HepG2 (cell line): Measurements from ENCODE around the gene UTS2R. TPM values are rescaled to one million over a fixed set of nuclear protein-coding genes. Genes with fewer than 3 reads are reported as not detected.

Source experiments
- ATAC-seq: fragments of 200-7000 bp; cut with Tn5 transposase; 3 replicates; pipeline ENCODE4 v1.9.1; 2020; ENCODE audit warnings: mild to moderate bottlenecking, moderate library complexity
- BruUV-seq: library from RNA; stranded (reverse); fragments of 400-500 nt; replicated peaks from 2 replicates; lab custom pipeline; 2021; lab: Mats Ljungman, UMichigan
- CTCF ChIA-PET: fragments of 300-600 bp; formaldehyde crosslinking; extraction: SDS; loops from one replicate; lab custom pipeline; 2021; ENCODE audit warnings: low total read pairs, inconsistent platforms, low intra/inter-chr PET ratio; lab: Yijun Ruan, JAX
- POLR2A ChIA-PET: fragments of 350-600 bp; sonication (Branson Sonifier 250); formaldehyde crosslinking; loops from one replicate; lab custom pipeline; 2020; ENCODE audit warnings: antibody characterized with exemption, inconsistent platforms; lab: Yijun Ruan, JAX
- DNase-seq: peaks from one replicate; pipeline ENCODE4 v3.0.0-alpha.2; 2015; ENCODE audit warnings: low spot score
- FAIRE-seq: peaks from 3 replicates; lab custom pipeline; 2011; peaks lifted over from hg19 to GRCh38; lab: Jason Lieb, UNC
- H2AFZ ChIP-seq: one replicate; pipeline ENCODE4 v1.6.1; 2011; ENCODE audit warnings: low read length, inconsistent platforms
- H3K27ac ChIP-seq: fragments of 300-600 bp; 3 replicates; pipeline ENCODE4 v1.8.0; 2011; ENCODE audit warnings: mixed run types, mild to moderate bottlenecking, mixed read lengths, low read length, inconsistent platforms; ENCODE audit not compliant: insufficient read depth; ENCODE audit errors: extremely low read length
- H3K27me3 ChIP-seq, 2 experiments: fragments of 200-600 bp in 1 of 2; 2 replicates in 1 of 2; 3 replicates in 1 of 2; pipeline versions ENCODE4 v1.6.0 to v1.8.0; 2011; ENCODE audit warnings: low read length in 2 of 2, mild to moderate bottlenecking in 2 of 2, moderate library complexity in 2 of 2, inconsistent platforms in 1 of 2; ENCODE audit not compliant: insufficient read depth in 2 of 2, control insufficient read depth in 1 of 2
- H3K36me3 ChIP-seq, 2 experiments: fragments of 200-600 bp in 1 of 2; replicated peaks in 1 of 2; 2 replicates in 1 of 2; 3 replicates in 1 of 2; pipeline versions ENCODE4 v1.5.1 to v1.8.0; 2011; ENCODE audit warnings: low read length in 2 of 2, inconsistent platforms in 1 of 2; ENCODE audit not compliant: insufficient read depth in 2 of 2, control insufficient read depth in 1 of 2
- H3K4me1 ChIP-seq: 2 replicates; pipeline ENCODE4 v1.5.1; 2012; ENCODE audit warnings: low read length, inconsistent platforms; ENCODE audit not compliant: insufficient read depth
- H3K4me2 ChIP-seq: 2 replicates; pipeline ENCODE4 v1.6.0; 2011; ENCODE audit warnings: low read depth, low read length, inconsistent platforms
- H3K4me3 ChIP-seq, 3 experiments: fragments of 200-600 bp in 1 of 3; sonication (generic), shearing (Covaris generic) in 1 of 3; replicated peaks in 1 of 3; 2 replicates each; pipeline ENCODE4 v1.5.1; 2011 to 2016; ENCODE audit warnings: low read length in 3 of 3, inconsistent platforms in 2 of 3, low read depth in 2 of 3, mild to moderate bottlenecking in 2 of 3, control low read depth in 1 of 3, mixed read lengths in 1 of 3; ENCODE audit not compliant: insufficient read depth in 1 of 3
- H3K79me2 ChIP-seq: one replicate; pipeline ENCODE4 v1.6.1; 2011; ENCODE audit warnings: low read length, inconsistent platforms; ENCODE audit not compliant: insufficient read depth
- H3K9ac ChIP-seq: 2 replicates; pipeline ENCODE4 v1.6.0; 2011; ENCODE audit warnings: mild to moderate bottlenecking, low read depth, low read length, inconsistent platforms; ENCODE audit not compliant: insufficient read depth
- H3K9me3 ChIP-seq: 2 replicates; pipeline ENCODE4 v1.5.1; 2012; ENCODE audit warnings: mild to moderate bottlenecking, low read length
- H4K20me1 ChIP-seq: 2 replicates; pipeline ENCODE4 v1.6.0; 2011; ENCODE audit warnings: inconsistent platforms, mild to moderate bottlenecking, low read length, moderate library complexity; ENCODE audit not compliant: insufficient read depth
- DMAP1 ChIP-seq: IDR thresholded peaks from 2 replicates; pipeline ENCODE4 v1.6.1; 2016
- EP300 ChIP-seq, 3 experiments: sonication (generic) in 1 of 3; formaldehyde crosslinking in 1 of 3; IDR thresholded peaks; 2 replicates each; pipeline versions ENCODE4 v1.5.1 to v1.6.1; 2011 to 2020; ENCODE audit warnings: low read depth in 2 of 3, low read length in 2 of 3, borderline replicate concordance in 1 of 3, improper control_type of control experiment in 1 of 3, mild to moderate bottlenecking in 1 of 3, missing genetic modification reagents in 1 of 3, moderate library complexity in 1 of 3
- HES4 ChIP-seq: sonication (generic); formaldehyde crosslinking; IDR thresholded peaks from 2 replicates; pipeline ENCODE4 v1.9.0; 2021; ENCODE audit warnings: mild to moderate bottlenecking, missing genetic modification reagents, borderline replicate concordance
- KLF16 ChIP-seq, 2 experiments: sonication (generic) in 1 of 2; formaldehyde crosslinking in 1 of 2; IDR thresholded peaks; 2 replicates each; pipeline versions ENCODE4 v1.6.1 to v1.8.0; 2016 to 2023; ENCODE audit warnings: missing genetic modification reagents in 2 of 2, missing compliant biosample characterization in 1 of 2
- MED1 ChIP-seq: sonication (generic); formaldehyde crosslinking; IDR thresholded peaks from 2 replicates; pipeline ENCODE4 v1.4.0; 2020; ENCODE audit warnings: missing genetic modification reagents
- POLR2A ChIP-seq, 2 experiments: IDR thresholded peaks; 2 replicates each; pipeline ENCODE4 v1.6.1; 2011; ENCODE audit warnings: low read depth in 2 of 2, low read length in 2 of 2, mild to moderate bottlenecking in 1 of 2, moderate library complexity in 1 of 2; ENCODE audit not compliant: insufficient read depth in 1 of 2
- RFX3 ChIP-seq: IDR thresholded peaks from 2 replicates; pipeline ENCODE4 v1.6.1; 2016; ENCODE audit warnings: missing biosample characterization, missing genetic modification reagents
- SAFB2 ChIP-seq: sonication (generic); formaldehyde crosslinking; IDR thresholded peaks from 2 replicates; pipeline ENCODE4 v1.5.1; 2020; ENCODE audit warnings: missing genetic modification reagents, low read depth, mild to moderate bottlenecking, borderline replicate concordance
- SAP130 ChIP-seq: IDR thresholded peaks from 2 replicates; pipeline ENCODE4 v1.6.1; 2016; ENCODE audit warnings: low read depth
- ZBTB38 ChIP-seq: sonication (generic); formaldehyde crosslinking; IDR thresholded peaks from 2 replicates; pipeline ENCODE4 v1.5.1; 2020; ENCODE audit warnings: mild to moderate bottlenecking, missing genetic modification reagents
- ZFY ChIP-seq: sonication (generic); formaldehyde crosslinking; IDR thresholded peaks from 2 replicates; pipeline ENCODE4 v1.4.0; 2020; ENCODE audit warnings: missing genetic modification reagents
- ZNF101 ChIP-seq: sonication (generic); formaldehyde crosslinking; IDR thresholded peaks from 2 replicates; pipeline ENCODE4 v1.4.0; 2020; ENCODE audit warnings: mild to moderate bottlenecking, low read depth, missing genetic modification reagents, borderline replicate concordance
- WGBS: methylation state at CpG from one replicate; pipeline ENCODE4 v1.1.6; 2017; ENCODE audit warnings: low lambda C conversion rate; 5-methylcytosine and 5-hydroxymethylcytosine counted together
- in situ Hi-C: cut with HindIII; loops from 2 replicates; pipeline ENCODE4 v1.10.0; 2017; ENCODE audit warnings: low pct_unique_long_range_greater_than_20kb; ENCODE audit not compliant: extremely low pct_ligation_motif_present
- intact Hi-C: fragments of 100-400 bp; cut with micrococcal nuclease; formaldehyde crosslinking; loops from one replicate; pipeline ENCODE4 v1.10.0; 2022; ENCODE audit not compliant: unreplicated experiment
- polyA plus RNA-seq, 8 experiments: library from polyadenylated mRNA; depleted of rRNA in 3 of 8; stranded (reverse) in 7 of 8; unstranded in 1 of 8; fragments of >200 nt; fragmentation: Illumina TruSeq in 4 of 8; extraction: Trizol in 4 of 8; gene quantifications; 2 replicates each; pipeline versions ENCODE4 v1.2.1 to v1.2.3, GENCODE V29; 2011 to 2016; ENCODE audit warnings: low read depth in 4 of 8, missing spikeins in 1 of 8, mixed read lengths in 1 of 8; ENCODE audit not compliant: insufficient read depth in 1 of 8
- total RNA-seq, 5 experiments: library from RNA; depleted of rRNA; stranded (reverse); fragments of >200 nt; fragmentation: Illumina TruSeq; extraction: Trizol; gene quantifications; 2 replicates each; pipeline ENCODE4 v1.2.3, GENCODE V29; 2016; ENCODE audit warnings: low read depth in 1 of 5
- TF ChIP-seq, protein P1 (sequence below): sonication (generic); formaldehyde crosslinking; IDR thresholded peaks from 2 replicates; pipeline ENCODE4 v1.4.0; 2020; ENCODE audit warnings: missing genetic modification reagents, mild to moderate bottlenecking, borderline replicate concordance
- TF ChIP-seq, protein P2 (sequence below): IDR thresholded peaks from 2 replicates; pipeline ENCODE4 v1.6.1; 2016; ENCODE audit warnings: missing biosample characterization, missing genetic modification reagents, low read depth
- TF ChIP-seq, protein P3 (sequence below): IDR thresholded peaks from 2 replicates; pipeline ENCODE4 v1.6.1; 2016; ENCODE audit warnings: missing genetic modification reagents, missing compliant biosample characterization
- TF ChIP-seq, protein P4 (sequence below): IDR thresholded peaks from 2 replicates; pipeline ENCODE4 v1.6.1; 2016; ENCODE audit warnings: missing compliant biosample characterization, missing genetic modification reagents, borderline replicate concordance

The UTS2R gene
- total and polyA plus RNA-seq, 2 of the 13 experiments (the other 11 are each of a cell fraction or from before 2014, with no cell fraction given), result 0.13 to 0.15 TPM

DNA sequence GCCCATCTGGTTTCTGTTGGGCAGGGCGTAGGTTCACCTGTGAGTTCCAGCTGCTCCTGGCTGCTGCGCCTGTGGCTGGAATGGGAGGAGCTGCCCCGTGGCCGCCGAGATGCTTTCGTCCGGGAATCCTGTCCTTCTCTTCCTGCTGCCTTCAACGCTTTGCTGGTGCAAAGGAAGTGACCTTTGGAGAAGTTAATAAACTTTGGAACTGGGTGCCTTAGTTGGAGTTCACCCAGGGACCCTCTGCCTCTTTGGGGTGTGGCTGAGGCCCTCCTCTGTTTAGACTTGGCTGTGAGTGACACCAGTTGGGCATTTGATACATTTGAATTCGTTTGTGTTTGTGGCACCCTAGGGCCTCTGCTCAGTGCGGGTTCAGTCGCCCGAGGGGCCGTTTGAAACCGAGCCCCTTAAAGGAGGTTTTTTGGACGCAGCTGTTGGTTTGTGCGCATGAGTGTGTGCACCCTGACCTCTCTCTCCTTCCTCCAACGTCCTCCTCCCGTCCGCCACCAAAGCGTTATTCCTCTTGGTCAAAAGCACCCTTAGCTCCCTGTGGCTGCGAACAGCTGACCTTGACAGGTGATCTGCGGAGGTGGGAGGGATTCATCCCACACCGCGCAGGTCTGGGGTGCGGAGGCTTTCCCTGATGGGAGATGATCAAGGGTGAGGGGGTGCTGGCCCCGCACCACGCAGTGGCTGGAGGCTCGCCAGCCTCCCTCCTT, 29.0 kb upstream of the UTS2R start (continued):
- TF ChIP-seq, protein P1, sequence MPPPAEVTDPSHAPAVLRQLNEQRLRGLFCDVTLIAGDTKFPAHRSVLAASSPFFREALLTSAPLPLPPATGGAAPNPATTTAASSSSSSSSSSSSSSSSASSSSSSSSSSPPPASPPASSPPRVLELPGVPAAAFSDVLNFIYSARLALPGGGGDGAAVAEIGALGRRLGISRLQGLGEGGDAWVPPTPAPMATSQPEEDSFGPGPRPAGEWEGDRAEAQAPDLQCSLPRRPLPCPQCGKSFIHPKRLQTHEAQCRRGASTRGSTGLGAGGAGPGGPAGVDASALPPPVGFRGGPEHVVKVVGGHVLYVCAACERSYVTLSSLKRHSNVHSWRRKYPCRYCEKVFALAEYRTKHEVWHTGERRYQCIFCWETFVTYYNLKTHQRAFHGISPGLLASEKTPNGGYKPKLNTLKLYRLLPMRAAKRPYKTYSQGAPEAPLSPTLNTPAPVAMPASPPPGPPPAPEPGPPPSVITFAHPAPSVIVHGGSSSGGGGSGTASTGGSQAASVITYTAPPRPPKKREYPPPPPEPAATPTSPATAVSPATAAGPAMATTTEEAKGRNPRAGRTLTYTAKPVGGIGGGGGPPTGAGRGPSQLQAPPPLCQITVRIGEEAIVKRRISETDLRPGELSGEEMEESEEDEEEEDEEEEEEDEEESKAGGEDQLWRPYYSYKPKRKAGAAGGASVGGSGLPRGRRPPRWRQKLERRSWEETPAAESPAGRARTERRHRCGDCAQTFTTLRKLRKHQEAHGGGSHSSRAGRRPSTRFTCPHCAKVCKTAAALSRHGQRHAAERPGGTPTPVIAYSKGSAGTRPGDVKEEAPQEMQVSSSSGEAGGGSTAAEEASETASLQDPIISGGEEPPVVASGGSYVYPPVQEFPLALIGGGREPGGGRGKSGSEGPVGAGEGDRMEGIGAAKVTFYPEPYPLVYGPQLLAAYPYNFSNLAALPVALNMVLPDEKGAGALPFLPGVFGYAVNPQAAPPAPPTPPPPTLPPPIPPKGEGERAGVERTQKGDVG, result peak; percentile 90
- TF ChIP-seq SAFB2 (CRISPR knock-in tag) (peak; percentile 24; the same call in 1 of the 2 replicates), DMAP1 (peak; percentile 43; the same call in 1 of the 2 replicates)

DNA sequence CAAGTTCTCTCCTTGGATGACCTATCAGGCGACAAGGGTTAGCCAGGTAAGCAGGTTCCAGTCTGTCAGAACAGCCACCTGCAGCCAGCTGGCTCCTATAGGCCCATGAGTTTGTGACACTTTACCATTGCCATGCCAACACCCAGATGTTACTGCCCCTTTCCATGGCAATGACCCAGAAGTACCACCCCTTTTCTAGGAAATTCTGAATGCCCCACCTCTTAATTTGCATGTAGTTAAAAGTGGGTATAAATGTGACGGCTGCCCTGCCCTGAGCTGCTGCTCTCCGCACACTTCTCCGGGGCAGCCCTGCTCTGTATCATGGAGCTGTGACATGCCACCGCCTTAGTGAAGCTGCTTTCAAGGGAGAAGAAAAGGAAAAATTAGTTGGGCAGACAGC, 28.0 kb upstream of the UTS2R start:
- FAIRE-seq, result no peak
- no peaks in the 10 kb centered on the region for H3K27me3 ChIP-seq
- TF ChIP-seq, protein P2, sequence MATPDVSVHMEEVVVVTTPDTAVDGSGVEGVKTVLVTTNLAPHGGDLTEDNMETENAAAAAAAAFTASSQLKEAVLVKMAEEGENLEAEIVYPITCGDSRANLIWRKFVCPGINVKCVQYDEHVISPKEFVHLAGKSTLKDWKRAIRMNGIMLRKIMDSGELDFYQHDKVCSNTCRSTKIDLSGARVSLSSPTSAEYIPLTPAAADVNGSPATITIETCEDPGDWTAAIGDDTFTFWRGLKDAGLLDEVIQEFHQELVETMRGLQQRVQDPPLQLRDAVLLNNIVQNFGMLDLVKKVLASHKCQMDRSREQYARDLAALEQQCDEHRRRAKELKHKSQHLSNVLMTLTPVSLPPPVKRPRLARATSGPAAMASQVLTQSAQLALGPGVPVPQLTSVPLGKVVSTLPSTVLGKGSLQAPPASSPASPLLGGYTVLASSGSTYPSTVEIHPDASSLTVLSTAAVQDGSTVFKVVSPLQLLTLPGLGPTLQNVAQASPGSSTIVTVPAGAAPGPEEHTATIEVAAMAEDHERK (CRISPR knock-in tag), result no peak
- TF ChIP-seq SAP130 (CRISPR knock-in tag), result 0 out of 2 replicates have a peak, but pooled peaks have one; percentile 6
- TF ChIP-seq EP300 (IDR thresholded peaks at IDR 0.05; ENCODE audit: low read depth in 2 of 2, low read length in 2 of 2), result no peak
- TF ChIP-seq EP300 (CRISPR knock-in tag; IDR thresholded peaks at IDR 0.05; ENCODE audit: borderline replicate concordance), result no peak
- TF ChIP-seq, protein P3, sequence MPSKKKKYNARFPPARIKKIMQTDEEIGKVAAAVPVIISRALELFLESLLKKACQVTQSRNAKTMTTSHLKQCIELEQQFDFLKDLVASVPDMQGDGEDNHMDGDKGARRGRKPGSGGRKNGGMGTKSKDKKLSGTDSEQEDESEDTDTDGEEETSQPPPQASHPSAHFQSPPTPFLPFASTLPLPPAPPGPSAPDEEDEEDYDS (CRISPR knock-in tag), result peak; percentile 70
- 0 out of 2 replicates have a peak, but pooled peaks have one; percentile 18 for TF ChIP-seq MED1
- peak; percentile 54; the same call in 1 of the 2 replicates for TF ChIP-seq RFX3
- TF ChIP-seq ZFY, result peak; percentile 26; the same call in 1 of the 2 replicates
- TF ChIP-seq, protein P4, sequence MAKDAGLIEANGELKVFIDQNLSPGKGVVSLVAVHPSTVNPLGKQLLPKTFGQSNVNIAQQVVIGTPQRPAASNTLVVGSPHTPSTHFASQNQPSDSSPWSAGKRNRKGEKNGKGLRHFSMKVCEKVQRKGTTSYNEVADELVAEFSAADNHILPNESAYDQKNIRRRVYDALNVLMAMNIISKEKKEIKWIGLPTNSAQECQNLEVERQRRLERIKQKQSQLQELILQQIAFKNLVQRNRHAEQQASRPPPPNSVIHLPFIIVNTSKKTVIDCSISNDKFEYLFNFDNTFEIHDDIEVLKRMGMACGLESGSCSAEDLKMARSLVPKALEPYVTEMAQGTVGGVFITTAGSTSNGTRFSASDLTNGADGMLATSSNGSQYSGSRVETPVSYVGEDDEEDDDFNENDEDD (CRISPR knock-in tag), result no peak
- TF ChIP-seq HES4, result no peak
- TF ChIP-seq KLF16 (CRISPR knock-in tag; IDR thresholded peaks at IDR 0.05), result peak in 1 of 2 experiments; percentile 37; a peak in 1 of 4 replicates
- TF ChIP-seq POLR2A (IDR thresholded peaks at IDR 0.05; ENCODE audit: insufficient read depth in 1 of 2, low read depth in 2 of 2, low read length in 2 of 2), result peak; percentile 12 to 54; a peak in 2 of 4 replicates
- TF ChIP-seq ZNF101 (CRISPR knock-in tag), result no peak
- TF ChIP-seq ZBTB38 (CRISPR knock-in tag), result peak; percentile 80; the same call in 1 of the 2 replicates

More for the DNA sequence above, 28.0 kb upstream of the UTS2R start:
- Histone ChIP-seq H3K4me2 (peak overlapping the region; percentile 48), H3K9ac (peak overlapping the region; percentile 6; the same call in 1 of the 2 replicates), H2AFZ (no peak overlapping the region), H3K4me3 (no peak overlapping the region), H3K79me2 (peaks cover 19% of the 10 kb centered on the region), H3K4me1 (peaks cover 77% of the 10 kb centered on the region), H4K20me1 (no peaks in the 10 kb centered on the region), H3K9me3 (no peaks in the 10 kb centered on the region), H3K27ac (peak overlapping the region; percentile 48), H3K36me3 (no peaks in the 10 kb centered on the region)
- DNase-seq (no peak), ATAC-seq (peak; percentile 10; the same call in 2 of the 3 replicates)
- BruUV-seq, result no TSS peak
- in situ Hi-C loops (no loop called here), intact Hi-C loops (no loop called here)
- ChIA-PET CTCF (no interaction called here), POLR2A (interaction anchor here (0.8 to 12.3 kb wide), 10 partner anchors 11 to 176 kb away, joined by 3 to 227 read pairs (median 10); partner anchors contain the start of genes CD7 and SECTM1)
- 96% methylated on average over 5 of the region's 5 CpGs for WGBS
